BLaER1 (cell line): ENCODE measurements around the gene HOXD13.

Source experiments
- H3K27ac ChIP-seq: shearing (Covaris generic); formaldehyde crosslinking; 2 replicates; pipeline ENCODE4 v1.8.1; 2022
- H3K27me3 ChIP-seq: shearing (Covaris generic); formaldehyde crosslinking; 2 replicates; pipeline ENCODE4 v1.8.1; 2022
- H3K36me3 ChIP-seq: shearing (Covaris generic); formaldehyde crosslinking; 2 replicates; pipeline ENCODE4 v1.8.1; 2022
- H3K4me1 ChIP-seq: shearing (Covaris generic); formaldehyde crosslinking; 2 replicates; pipeline ENCODE4 v1.8.1; 2022
- H3K4me2 ChIP-seq: shearing (Covaris generic); formaldehyde crosslinking; 2 replicates; pipeline ENCODE4 v1.8.1; 2022
- H3K4me3 ChIP-seq: shearing (Covaris generic); formaldehyde crosslinking; 2 replicates; pipeline ENCODE4 v1.8.1; 2022
- H3K9ac ChIP-seq: shearing (Covaris generic); formaldehyde crosslinking; 2 replicates; pipeline ENCODE4 v1.8.1; 2022
- H3K9me3 ChIP-seq: shearing (Covaris generic); formaldehyde crosslinking; 2 replicates; pipeline ENCODE4 v1.8.1; 2022
- H4K20me1 ChIP-seq: shearing (Covaris generic); formaldehyde crosslinking; 2 replicates; pipeline ENCODE4 v1.8.1; 2022
- Cebpa-rat ChIP-seq: shearing (Covaris generic); IDR thresholded peaks from 2 replicates; pipeline ENCODE4 v1.8.1; 2022

The HOXD13 gene

DNA sequence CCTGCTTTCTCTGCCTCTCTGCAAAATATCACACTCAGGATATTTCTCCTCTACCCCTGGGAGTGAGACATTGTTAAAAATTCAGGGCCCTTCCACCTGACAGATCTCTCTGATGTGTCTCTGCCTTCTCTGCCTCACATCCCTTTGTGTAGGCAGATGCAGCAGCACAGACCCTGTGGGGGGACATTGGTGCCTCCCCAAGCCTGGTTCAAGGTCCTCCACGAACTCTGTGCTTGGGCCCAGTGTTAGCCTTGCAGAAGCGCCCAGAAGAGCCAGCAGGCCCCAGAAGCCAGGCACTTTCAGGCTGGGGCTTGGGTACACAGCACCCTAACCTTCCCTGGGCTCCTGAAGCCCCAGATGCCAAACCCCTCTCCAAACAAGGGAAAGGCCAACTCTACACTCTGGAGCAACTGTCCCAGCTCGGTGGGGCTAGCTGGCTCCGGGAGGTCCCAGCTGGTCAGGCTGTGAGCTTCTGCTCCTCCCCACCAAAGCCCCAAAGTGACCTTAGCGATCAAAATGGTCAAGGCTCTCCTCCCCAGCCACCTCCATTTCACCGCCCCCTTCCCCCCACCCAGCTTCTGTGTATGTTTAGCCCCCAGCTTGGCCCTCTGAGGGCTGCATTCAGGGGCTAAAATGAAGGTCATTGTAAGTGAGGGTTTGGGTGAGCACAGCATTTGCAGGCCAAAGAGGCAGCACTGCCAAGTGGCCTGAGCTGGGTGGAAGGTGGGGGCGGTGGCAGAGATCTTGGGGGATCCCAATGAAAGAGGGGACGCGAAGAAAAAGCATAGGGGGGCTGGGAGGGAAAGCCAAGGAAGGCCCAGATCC is 32.6 kb downstream of the HOXD13 start:
- H4K20me1 ChIP-seq: peaks cover 96% of the 10 kb centered on the region
- no peak overlapping the region for H3K4me3 ChIP-seq
- no peak overlapping the region for H3K9ac ChIP-seq
- no peaks in the 10 kb centered on the region for H3K36me3 ChIP-seq
- TF ChIP-seq Cebpa-rat: no peak
- H3K27ac ChIP-seq: no peak overlapping the region
- peaks cover 100% of the 10 kb centered on the region for H3K27me3 ChIP-seq
- H3K4me2 ChIP-seq: no peak overlapping the region
- peaks cover 12% of the 10 kb centered on the region for H3K4me1 ChIP-seq
- H3K9me3 ChIP-seq: peaks cover 51% of the 10 kb centered on the region

GRCh38 chr2:176125772-176126054 is 33.2 kb downstream of the HOXD13 start:
- no peak overlapping the region for H3K9ac ChIP-seq

DNA sequence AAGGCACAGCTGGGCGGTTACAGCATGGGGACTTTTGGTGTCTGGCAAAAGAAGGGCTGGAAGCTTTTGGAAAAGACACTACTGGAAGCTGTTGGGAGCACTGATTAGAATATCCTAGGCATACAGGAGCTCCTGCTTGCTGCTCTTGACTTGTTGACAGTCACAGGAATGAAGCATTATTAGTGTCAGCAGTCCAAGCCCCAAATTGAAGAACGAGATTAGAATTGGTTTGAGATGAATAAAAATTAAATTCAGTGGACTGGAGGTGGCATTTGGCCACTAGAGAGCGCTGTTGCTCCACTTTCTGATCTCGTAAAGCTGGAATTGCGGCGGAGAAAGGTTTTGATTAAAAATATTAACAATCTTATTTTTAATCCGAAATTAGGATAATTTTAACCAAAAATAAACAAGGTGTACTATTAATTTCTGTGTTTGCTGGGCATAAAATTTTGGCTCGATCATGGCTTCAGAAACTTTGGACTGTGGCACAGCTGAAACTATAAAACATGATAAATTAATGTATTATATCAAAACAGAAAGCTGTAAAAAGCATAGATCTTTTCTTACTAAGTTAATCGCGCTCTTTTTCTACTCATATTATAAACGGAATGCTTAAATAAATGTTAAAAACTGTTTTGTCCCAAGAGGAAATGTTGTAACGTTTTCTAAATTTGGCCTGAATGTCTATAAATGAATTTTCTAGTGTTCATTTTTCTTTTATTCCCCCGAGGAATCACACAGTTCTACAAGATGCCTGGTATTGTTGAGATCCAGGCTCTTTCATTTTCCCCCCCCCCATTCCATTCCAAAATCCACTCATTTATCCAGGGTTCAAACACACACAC is 34.6 kb downstream of the HOXD13 start:
- Histone ChIP-seq H3K4me2 (0 out of 2 replicates have a peak overlapping the region, but pooled peaks have one; percentile 2), H3K4me3 (no peak overlapping the region), H3K36me3 (no peaks in the 10 kb centered on the region), H3K4me1 (peaks cover 12% of the 10 kb centered on the region), H3K9ac (no peak overlapping the region), H3K27me3 (peaks cover 100% of the 10 kb centered on the region), H3K9me3 (peaks cover 45% of the 10 kb centered on the region), H3K27ac (no peak overlapping the region), H4K20me1 (peaks cover 92% of the 10 kb centered on the region)
- no peak for TF ChIP-seq Cebpa-rat

More at GRCh38 chr2:176125772-176126054, 33.2 kb downstream of the HOXD13 start:
- no peak overlapping the region for H3K4me3 ChIP-seq
- H3K4me2 ChIP-seq: no peak overlapping the region
- H3K27ac ChIP-seq: no peak overlapping the region
- peaks cover 100% of the 10 kb centered on the region for H3K27me3 ChIP-seq
- peaks cover 95% of the 10 kb centered on the region for H4K20me1 ChIP-seq
- H3K9me3 ChIP-seq: peaks cover 53% of the 10 kb centered on the region
- no peak for TF ChIP-seq Cebpa-rat
- peaks cover 12% of the 10 kb centered on the region for H3K4me1 ChIP-seq
- no peaks in the 10 kb centered on the region for H3K36me3 ChIP-seq

GRCh38 chr2:176127774-176128072 is 35.2 kb downstream of the HOXD13 start:
- peaks cover 100% of the 10 kb centered on the region for H3K27me3 ChIP-seq
- H3K36me3 ChIP-seq: no peaks in the 10 kb centered on the region
- H3K27ac ChIP-seq: no peak overlapping the region
- peaks cover 12% of the 10 kb centered on the region for H3K4me1 ChIP-seq
- H3K9ac ChIP-seq: no peak overlapping the region
- H3K9me3 ChIP-seq: peaks cover 39% of the 10 kb centered on the region
- TF ChIP-seq Cebpa-rat: no peak
- H4K20me1 ChIP-seq: peaks cover 92% of the 10 kb centered on the region
- H3K4me3 ChIP-seq: no peak overlapping the region
- no peak overlapping the region for H3K4me2 ChIP-seq

DNA sequence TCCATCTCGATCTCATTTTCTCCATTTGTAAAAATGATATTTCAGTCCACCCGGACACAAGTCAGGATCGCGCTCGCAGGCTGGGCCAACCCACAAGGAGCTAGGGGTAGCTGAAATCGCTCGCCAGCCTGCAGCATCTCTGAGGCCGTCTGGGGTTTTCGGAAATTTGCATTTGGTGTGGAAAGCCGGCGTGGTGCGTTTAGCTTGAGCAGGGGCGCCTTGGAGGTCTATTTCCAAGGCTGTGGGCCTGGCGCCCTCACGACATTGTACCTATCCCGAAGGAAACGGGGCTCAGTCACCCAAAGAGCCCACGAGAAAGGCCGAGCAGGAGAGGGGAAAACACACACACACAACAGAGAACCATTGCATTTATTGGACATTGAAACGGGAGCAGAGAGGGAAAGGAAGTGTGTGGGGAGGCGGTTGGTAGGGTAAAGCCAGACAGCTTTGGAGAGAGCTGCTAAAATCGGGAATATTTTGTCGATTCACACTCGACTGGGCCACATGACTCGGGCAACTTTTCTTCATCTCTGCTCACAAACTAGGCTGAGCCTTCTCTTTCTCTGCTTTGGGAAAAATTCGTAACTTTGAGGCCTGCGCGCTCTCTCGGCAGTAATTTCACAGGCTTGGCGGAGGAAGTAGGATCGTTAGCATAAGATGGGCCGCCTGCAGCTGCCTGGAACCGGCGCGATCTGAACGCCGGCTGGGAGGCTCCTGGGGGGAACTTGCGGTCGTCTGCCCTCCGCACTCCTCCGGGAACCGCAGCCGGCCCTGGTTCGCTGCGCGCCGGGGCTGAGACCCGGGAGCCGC is 35.9 kb downstream of the HOXD13 start:
- H3K27me3 ChIP-seq: peaks cover 100% of the 10 kb centered on the region
- H4K20me1 ChIP-seq: peaks cover 92% of the 10 kb centered on the region
- peak overlapping the region; percentile 52 for H3K4me3 ChIP-seq
- H3K27ac ChIP-seq: no peak overlapping the region
- H3K4me1 ChIP-seq: peaks cover 12% of the 10 kb centered on the region
- H3K4me2 ChIP-seq: peak overlapping the region; percentile 72
- no peak overlapping the region for H3K9ac ChIP-seq
- H3K36me3 ChIP-seq: no peaks in the 10 kb centered on the region
- peaks cover 33% of the 10 kb centered on the region for H3K9me3 ChIP-seq
- no peak for TF ChIP-seq Cebpa-rat

GRCh38 chr2:176128982-176129796 is 36.7 kb downstream of the HOXD13 start, which contains the start of gene HOXD8:
HOXD8 (plus strand) TSS chr2:176129705; CDS start chr2:176130367, 662 bp downstream.
- H3K27me3 ChIP-seq: peaks cover 100% of the 10 kb centered on the region
- peaks cover 12% of the 10 kb centered on the region for H3K4me1 ChIP-seq
- peak within 1 kb of the TSS; percentile 72 for H3K4me2 ChIP-seq
- peak within 1 kb of the TSS; percentile 52 for H3K4me3 ChIP-seq
- no peak within 1 kb of the TSS for H3K27ac ChIP-seq
- TF ChIP-seq Cebpa-rat: no peak
- peaks cover 87% of the 10 kb centered on the region for H4K20me1 ChIP-seq
- H3K9me3 ChIP-seq: peaks cover 25% of the 10 kb centered on the region
- H3K9ac ChIP-seq: no peak within 1 kb of the TSS
- no peaks in the 10 kb centered on the region for H3K36me3 ChIP-seq

- no peak for TF ChIP-seq Cebpa-rat
- Histone ChIP-seq H3K9me3 (peaks cover 25% of the 10 kb centered on the region), H3K36me3 (no peaks in the 10 kb centered on the region), H4K20me1 (peaks cover 81% of the 10 kb centered on the region), H3K4me1 (peaks cover 12% of the 10 kb centered on the region), H3K4me3 (0 out of 2 replicates have a peak overlapping the region, but pooled peaks have one; percentile 22), H3K4me2 (no peak overlapping the region), H3K27ac (no peak overlapping the region), H3K9ac (no peak overlapping the region), H3K27me3 (peaks cover 100% of the 10 kb centered on the region)
These were observed 37.3 kb downstream of the HOXD13 start for GRCh38 chr2:176129813-176130146.

DNA sequence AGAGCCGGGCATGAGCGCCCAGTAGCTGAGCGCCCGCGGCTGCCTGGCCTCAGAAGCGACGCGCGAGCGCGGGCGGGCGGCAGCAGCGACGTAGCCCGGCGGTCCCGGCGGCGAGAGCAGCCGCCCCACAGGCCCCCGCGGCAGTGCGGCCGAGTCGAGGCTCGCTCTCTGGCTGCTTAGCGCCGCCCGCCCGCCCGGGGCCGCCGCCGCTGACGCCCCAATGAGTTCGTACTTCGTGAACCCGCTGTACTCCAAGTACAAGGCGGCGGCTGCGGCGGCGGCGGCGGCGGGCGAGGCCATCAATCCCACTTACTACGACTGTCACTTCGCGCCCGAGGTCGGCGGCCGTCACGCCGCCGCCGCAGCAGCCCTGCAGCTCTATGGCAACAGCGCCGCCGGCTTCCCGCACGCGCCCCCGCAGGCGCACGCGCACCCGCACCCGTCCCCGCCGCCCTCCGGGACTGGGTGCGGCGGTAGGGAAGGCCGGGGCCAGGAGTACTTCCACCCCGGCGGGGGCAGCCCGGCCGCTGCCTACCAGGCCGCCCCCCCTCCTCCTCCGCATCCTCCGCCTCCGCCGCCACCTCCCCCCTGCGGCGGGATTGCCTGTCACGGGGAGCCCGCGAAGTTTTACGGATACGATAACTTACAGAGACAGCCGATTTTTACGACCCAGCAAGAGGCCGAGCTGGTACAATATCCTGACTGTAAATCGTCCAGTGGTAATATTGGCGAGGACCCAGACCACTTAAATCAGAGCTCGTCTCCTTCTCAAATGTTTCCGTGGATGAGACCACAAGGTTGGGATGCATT is 37.8 kb downstream of the HOXD13 start:
- Histone ChIP-seq H3K9me3 (peaks cover 25% of the 10 kb centered on the region), H3K4me2 (no peak overlapping the region), H3K27ac (no peak overlapping the region), H3K4me3 (0 out of 2 replicates have a peak overlapping the region, but pooled peaks have one; percentile 22), H3K4me1 (peaks cover 12% of the 10 kb centered on the region), H3K36me3 (no peaks in the 10 kb centered on the region), H3K9ac (no peak overlapping the region), H4K20me1 (peaks cover 75% of the 10 kb centered on the region), H3K27me3 (peaks cover 100% of the 10 kb centered on the region)
- TF ChIP-seq Cebpa-rat: no peak
